HG03159 (cell line): ENCODE measurements around the gene PRPF6.

Experiments
- ATAC-seq: cut with Tn5 transposase; IDR thresholded peaks from one replicate; pipeline ENCODE4 v1.9.1; 2021; ENCODE audit warnings: mild to moderate bottlenecking, moderate library complexity; ENCODE audit not compliant: unreplicated experiment

Gene PRPF6

GRCh38 chr20:63945031-63945658 is 35.8 kb upstream of the PRPF6 start:
- no peak for ATAC-seq

- ATAC-seq: no peak
Measured at GRCh38 chr20:63945921-63946920, 34.7 kb upstream of the PRPF6 start.

DNA sequence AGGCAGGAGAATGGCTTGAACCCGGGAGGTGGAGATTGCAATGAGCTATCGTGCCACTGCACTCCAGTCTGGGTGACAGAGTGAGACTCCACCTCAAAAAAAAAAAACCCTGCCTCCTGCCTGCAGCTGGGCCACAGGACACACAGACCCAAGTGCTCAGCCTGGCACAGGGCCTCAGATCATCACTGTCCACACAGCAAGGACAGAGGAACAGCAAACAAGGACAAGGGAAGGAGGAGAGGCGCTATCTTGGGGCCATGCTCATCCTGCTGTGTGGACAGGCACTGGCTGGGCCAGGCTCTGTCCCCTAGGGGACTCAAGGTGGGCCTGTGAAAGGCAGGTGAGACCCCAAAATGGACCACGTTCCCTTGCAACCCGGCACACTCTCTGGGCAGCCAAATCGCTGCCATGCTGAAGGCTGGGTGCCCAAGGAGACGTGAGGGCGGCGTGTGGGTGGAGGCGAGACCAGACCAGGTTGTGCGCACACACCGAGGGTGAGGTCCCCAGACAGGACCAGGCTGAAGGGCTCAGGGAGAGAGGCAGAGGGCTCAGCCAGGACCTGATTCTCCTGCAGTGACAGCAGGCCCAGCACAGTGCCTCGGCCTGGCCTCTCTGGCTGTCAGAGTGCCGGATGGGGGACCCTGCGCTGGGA is 33.8 kb upstream of the PRPF6 start:
- ATAC-seq: no peak

GRCh38 chr20:63947638-63948456 is 33.1 kb upstream of the PRPF6 start:
- ATAC-seq: no peak

DNA sequence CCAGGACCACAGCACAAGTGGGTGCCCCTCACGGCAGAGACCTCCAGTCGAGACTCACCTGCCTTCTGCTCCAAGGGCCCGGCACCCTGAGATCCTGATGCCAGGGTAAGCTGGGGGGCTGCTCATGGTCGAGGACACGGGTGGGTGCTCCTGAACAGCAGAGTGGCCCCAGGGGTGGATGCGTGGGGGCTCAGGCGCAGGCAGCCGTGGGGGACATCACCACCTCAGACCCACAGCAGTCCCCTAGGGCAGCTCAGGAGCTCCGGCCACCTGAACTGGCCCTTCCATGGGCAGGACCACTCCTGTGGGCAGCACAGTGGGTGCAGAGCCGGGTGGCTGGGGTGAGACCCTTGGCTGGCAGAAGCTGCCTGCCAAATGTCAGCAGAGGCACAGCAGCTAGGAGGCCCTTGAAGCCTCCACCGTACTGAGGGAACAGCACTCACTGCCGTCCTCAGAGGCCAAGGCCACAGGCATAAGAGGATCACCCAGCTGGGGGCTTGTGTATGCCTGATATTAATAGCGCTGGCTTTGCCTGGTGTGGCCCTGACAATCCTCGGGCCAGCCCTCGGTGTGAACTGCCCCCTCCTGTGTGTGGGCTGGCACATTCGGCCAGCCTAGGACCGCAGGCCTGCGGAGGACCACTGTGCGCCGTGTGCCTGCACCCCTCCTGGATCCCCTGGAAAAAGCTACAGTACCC is 30.1 kb upstream of the PRPF6 start:
- ATAC-seq: no peak

- no peak for ATAC-seq
Measured at GRCh38 chr20:63951398-63952209, 29.3 kb upstream of the PRPF6 start.

- no peak for ATAC-seq
Measured at GRCh38 chr20:63952210-63952535, 28.8 kb upstream of the PRPF6 start.

DNA sequence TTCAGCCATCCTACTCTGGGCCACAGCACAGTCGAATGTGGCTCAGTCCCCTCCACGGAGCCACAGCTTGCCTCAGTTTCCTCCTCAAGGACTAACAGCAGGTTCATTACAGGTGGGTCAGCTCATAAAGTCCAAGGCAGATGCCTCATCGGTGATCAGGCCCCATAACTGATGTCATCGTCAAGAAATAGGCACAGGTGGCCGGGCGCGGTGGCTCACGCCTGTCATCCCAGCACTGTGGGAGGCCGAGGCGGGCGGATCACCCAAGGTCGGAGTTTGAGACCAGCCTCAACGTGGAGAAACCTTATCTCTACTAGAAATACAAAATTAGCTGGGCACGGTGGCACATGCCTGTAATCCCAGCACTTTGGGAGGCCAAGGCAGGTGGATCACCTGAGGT is 28.2 kb upstream of the PRPF6 start:
- no peak for ATAC-seq

- ATAC-seq: no peak
Measured at GRCh38 chr20:63953764-63954429, 27.0 kb upstream of the PRPF6 start.

GRCh38 chr20:63955281-63955826 is 25.6 kb upstream of the PRPF6 start:
- peak; percentile 23 for ATAC-seq

- ATAC-seq: peak; percentile 69
Measured at GRCh38 chr20:63955827-63956663, 24.9 kb upstream of the PRPF6 start, which contains the start of gene UCKL1. UCKL1 (minus strand) TSS chr20:63956416; CDS start chr20:63956372, 44 bp downstream.

DNA sequence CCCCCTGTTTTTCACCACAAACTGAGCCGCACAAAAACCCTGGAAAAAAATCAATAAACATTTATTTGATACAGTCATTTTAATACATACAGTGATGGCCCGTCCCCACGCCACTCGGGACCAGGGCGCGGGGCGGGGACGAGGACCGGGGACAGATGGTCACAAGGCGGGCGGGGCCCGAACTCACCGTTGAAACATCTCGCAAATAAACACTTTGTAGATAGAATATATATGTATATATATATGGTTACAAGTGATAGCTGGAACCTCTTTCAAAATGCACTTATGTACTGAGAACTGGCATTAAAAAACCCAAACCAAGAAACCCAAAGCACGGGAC is 24.3 kb upstream of the PRPF6 start:
- ATAC-seq: peak; percentile 11

DNA sequence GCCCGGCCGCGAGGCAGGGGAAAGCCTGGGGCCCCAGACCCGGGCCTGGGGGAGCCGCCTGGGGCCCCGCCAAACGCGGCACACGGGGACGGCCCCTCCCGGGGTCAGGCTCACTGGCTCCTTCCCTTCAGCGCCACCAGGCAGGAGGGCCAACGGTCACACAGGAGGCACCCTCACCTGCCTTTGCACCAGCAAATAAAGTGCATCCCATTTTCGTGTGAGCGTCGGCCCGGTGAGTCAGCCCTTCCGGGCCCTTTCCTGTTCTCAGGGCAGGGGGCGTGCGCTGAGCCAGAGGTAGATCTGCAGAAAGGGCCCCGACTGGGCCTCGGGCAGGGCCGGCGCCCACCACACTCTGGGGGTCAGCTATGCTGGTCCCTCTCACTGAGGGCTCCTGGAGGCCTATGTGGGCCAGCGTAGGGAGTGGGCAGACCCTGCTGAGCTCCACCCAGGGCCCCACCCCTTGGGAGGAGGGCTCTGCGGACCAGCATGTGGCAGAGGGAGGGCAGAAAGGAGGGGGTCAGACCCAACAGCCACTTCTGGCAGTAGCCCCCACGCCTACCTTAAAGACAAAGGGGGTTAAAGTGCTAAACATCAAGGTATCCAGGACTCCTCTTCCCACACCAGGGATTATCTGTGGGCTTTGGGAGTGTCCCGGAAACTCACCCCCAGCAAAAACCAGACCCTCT is 23.8 kb upstream of the PRPF6 start:
- no peak for ATAC-seq

DNA sequence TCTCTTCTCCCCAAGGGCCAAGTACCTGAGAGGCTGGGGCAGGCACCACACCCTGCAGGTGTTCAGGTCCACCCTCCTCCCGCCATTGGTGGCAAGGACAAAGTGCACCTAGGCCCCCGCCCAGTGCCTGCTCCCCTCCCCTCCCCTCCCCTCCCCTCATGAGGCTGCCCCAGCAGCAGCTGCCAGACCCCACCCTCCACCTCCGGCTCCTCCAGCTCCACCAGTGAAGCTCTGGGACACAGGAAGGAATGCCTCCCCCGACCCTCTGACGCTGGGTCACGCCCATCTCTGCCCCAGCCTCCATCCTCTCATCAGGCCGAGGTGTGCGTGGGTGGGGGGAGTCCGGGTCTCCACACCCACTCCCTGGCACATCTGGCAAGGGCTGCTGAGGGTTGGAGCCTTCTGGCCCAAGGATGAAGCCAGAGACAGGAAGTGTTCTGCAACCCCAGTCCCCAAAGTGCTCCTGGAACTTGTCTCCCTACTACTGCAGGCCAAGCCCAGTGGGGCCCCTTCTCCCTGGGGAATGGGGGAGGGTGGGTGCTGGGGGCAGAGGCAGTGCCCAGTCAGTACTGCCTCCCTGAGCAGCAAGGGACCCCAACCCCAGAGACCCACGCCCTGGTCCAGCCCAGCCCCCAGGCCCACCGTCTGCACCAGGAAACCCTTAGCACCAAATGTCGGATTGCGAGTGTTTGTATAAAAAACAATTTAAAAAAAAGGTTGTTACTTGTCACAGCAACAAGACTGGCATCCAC is 23.1 kb upstream of the PRPF6 start:
- ATAC-seq: no peak

DNA sequence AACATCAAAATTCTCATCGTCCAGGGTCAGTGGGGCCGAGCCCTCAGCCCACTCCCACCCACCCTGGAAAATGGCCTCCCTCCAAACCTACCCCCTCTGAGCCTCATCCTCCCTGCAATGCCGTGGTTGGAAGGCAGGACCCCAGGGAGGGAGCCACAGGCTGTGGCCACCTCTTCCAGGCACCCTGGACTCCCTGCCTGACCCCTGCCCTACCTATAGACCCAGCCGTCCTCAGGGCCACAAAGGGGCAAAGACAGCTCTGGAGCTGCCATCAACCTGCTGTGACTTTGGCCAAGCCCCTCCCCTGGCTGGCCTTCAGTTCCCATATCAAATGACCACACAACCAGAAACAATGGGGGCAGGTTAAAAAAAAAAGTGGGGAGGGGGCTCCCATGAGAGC is 22.5 kb upstream of the PRPF6 start:
- no peak for ATAC-seq

DNA sequence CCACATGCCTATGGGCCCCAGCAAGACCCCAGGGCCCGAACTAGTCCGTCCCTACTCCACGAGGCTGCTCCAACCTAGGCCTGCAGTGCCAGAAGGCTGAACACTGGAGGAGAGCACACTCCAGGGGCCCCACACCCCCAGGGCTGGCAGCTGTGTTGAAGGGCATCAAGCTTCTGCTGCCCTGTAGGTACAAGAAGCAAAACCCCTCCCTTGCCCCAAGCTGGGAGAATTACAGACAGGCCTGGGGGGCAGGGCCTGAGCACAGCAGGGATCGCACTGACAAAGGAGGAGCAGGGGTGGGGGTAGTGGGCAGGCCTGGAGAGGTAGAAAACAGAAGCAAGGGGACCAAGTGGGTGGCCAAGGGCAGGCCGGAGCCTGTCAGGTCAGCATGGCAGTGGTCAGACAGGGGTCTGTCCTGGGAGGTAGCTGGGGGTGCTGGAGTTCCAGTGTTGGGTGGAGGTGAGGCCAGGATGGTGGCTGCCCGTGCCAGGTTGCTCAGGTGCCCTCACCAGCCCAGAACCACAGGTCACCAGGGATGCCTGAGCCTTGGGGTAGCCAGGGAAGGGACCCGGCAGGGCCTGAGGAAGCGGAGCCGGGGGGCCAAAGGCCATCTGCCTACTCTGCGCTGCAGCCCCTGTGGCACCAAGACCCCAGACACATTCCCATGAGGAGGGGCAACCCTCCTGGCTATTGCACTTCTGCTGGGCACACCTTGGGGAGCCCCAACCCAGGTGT is 21.8 kb upstream of the PRPF6 start:
- no peak for ATAC-seq
